HepG2 (cell line): ENCODE data around the gene TARBP2. TPM values are rescaled to one million over a fixed set of nuclear protein-coding genes. Genes with fewer than 3 reads are reported as not detected.

Source experiments
- HIC2 ChIP-seq: sonication (generic); formaldehyde crosslinking; IDR thresholded peaks from 2 replicates; pipeline ENCODE4 v1.9.0; 2022; ENCODE audit warnings: low read depth, missing genetic modification reagents
- HNF1A ChIP-seq, 2 experiments: sonication (generic) in 1 of 2; formaldehyde crosslinking in 1 of 2; IDR thresholded peaks; 2 replicates each; pipeline versions ENCODE4 v1.4.0 to v1.6.1; 2016 to 2020; ENCODE audit warnings: borderline replicate concordance in 1 of 2, low read depth in 1 of 2, mild to moderate bottlenecking in 1 of 2, missing genetic modification reagents in 1 of 2
- HOXA7 ChIP-seq: sonication (generic); formaldehyde crosslinking; IDR thresholded peaks from 2 replicates; pipeline ENCODE4 v1.8.1; 2022; ENCODE audit warnings: mild to moderate bottlenecking, missing genetic modification reagents, moderate library complexity
- KLF15 ChIP-seq: sonication (generic); formaldehyde crosslinking; IDR thresholded peaks from 2 replicates; pipeline ENCODE4 v1.8.1; 2023; ENCODE audit warnings: borderline replicate concordance, mild to moderate bottlenecking, inconsistent platforms, missing genetic modification reagents, mixed read lengths
- MLX ChIP-seq: IDR thresholded peaks from 2 replicates; pipeline ENCODE4 v1.6.1; 2016
- RNF2 ChIP-seq: fragments of 450-650 bp; conservative IDR thresholded peaks from 2 replicates; pipeline ENCODE4 v1.6.1; 2016; ENCODE audit warnings: low read depth
- ZBTB26 ChIP-seq: IDR thresholded peaks from 2 replicates; pipeline ENCODE4 v1.6.1; 2016; ENCODE audit warnings: missing compliant biosample characterization, missing genetic modification reagents, borderline replicate concordance
- ZNF432 ChIP-seq: sonication (generic); formaldehyde crosslinking; IDR thresholded peaks from 2 replicates; pipeline ENCODE4 v1.5.0; 2020; ENCODE audit warnings: missing genetic modification reagents, mild to moderate bottlenecking, borderline replicate concordance
- ZNF549 ChIP-seq: sonication (generic); formaldehyde crosslinking; IDR thresholded peaks from 2 replicates; pipeline ENCODE4 v1.5.0; 2020; ENCODE audit warnings: missing genetic modification reagents
- ZNF572 ChIP-seq: sonication (generic); formaldehyde crosslinking; IDR thresholded peaks from 2 replicates; pipeline ENCODE4 v1.5.1; 2020; ENCODE audit warnings: mild to moderate bottlenecking, missing genetic modification reagents
- ZNF574 ChIP-seq: sonication (generic); formaldehyde crosslinking; IDR thresholded peaks from 2 replicates; pipeline ENCODE4 v1.4.0; 2020; ENCODE audit warnings: missing genetic modification reagents
- ZNF597 ChIP-seq: sonication (generic); formaldehyde crosslinking; IDR thresholded peaks from 2 replicates; pipeline ENCODE4 v1.5.0; 2020; ENCODE audit warnings: missing genetic modification reagents
- ZNF672 ChIP-seq: sonication (generic); formaldehyde crosslinking; IDR thresholded peaks from 2 replicates; pipeline ENCODE4 v1.8.1; 2022; ENCODE audit warnings: missing genetic modification reagents
- ZNF674 ChIP-seq: sonication (generic); formaldehyde crosslinking; IDR thresholded peaks from 2 replicates; pipeline ENCODE4 v1.5.0; 2020; ENCODE audit warnings: low read depth, mild to moderate bottlenecking, missing genetic modification reagents
- ZNF879 ChIP-seq: sonication (generic); formaldehyde crosslinking; IDR thresholded peaks from 2 replicates; pipeline ENCODE4 v1.8.1; 2023; ENCODE audit warnings: missing genetic modification reagents
- polyA plus RNA-seq, 8 experiments: library from polyadenylated mRNA; depleted of rRNA in 3 of 8; stranded (reverse) in 7 of 8; unstranded in 1 of 8; fragments of >200 nt; fragmentation: Illumina TruSeq in 4 of 8; extraction: Trizol in 4 of 8; gene quantifications; 2 replicates each; pipeline versions ENCODE4 v1.2.1 to v1.2.3, GENCODE V29; 2011 to 2016; ENCODE audit warnings: low read depth in 4 of 8, missing spikeins in 1 of 8, mixed read lengths in 1 of 8; ENCODE audit not compliant: insufficient read depth in 1 of 8
- total RNA-seq, 5 experiments: library from RNA; depleted of rRNA; stranded (reverse); fragments of >200 nt; fragmentation: Illumina TruSeq; extraction: Trizol; gene quantifications; 2 replicates each; pipeline ENCODE4 v1.2.3, GENCODE V29; 2016; ENCODE audit warnings: low read depth in 1 of 5

Gene TARBP2
- total and polyA plus RNA-seq, 2 of the 13 experiments (the other 11 are each of a cell fraction or from before 2014, with no cell fraction given) = 47.0 to 55.5 TPM

- TF ChIP-seq ZNF572 (CRISPR knock-in tag) (peak; percentile 88), HNF1A (IDR thresholded peaks at IDR 0.05; ENCODE audit: low read depth) (peak; percentile 39; the same call in 1 of the 2 replicates), HNF1A (CRISPR knock-in tag; IDR thresholded peaks at IDR 0.05; ENCODE audit: borderline replicate concordance) (no peak), ZNF574 (peak; percentile 88), HOXA7 (CRISPR knock-in tag) (no peak), KLF15 (CRISPR knock-in tag) (peak; percentile 83; the same call in 1 of the 2 replicates), ZNF597 (peak; percentile 95; the same call in 1 of the 2 replicates), ZNF549 (CRISPR knock-in tag) (no peak), ZNF674 (no peak), ZNF432 (CRISPR knock-in tag) (no peak), HIC2 (CRISPR knock-in tag) (peak; percentile 45; the same call in 1 of the 2 replicates), RNF2 (peak; percentile 77), ZBTB26 (CRISPR knock-in tag) (no peak; the same call in 1 of the 2 replicates), MLX (peak; percentile 30; the same call in 1 of the 2 replicates), ZNF672 (CRISPR knock-in tag) (no peak), ZNF879 (CRISPR knock-in tag) (peak; percentile 78; the same call in 1 of the 2 replicates)
These were observed at the start of gene TARBP2 (continued) for GRCh38 chr12:53500776-53501614.
